Endothelial cell of hepatic sinusoid (primary cell): Measurements from ENCODE around the gene CCDC126.
"Not testable (repeated sequence)": the region's sequence is repeated elsewhere in the genome, so short reads cannot be mapped to it uniquely, and the experiment has no call there.

Experiments
- in situ Hi-C: cut with HindIII; loops from 2 replicates; pipeline ENCODE4 v1.10.0; 2017; ENCODE audit warnings: low sequenced_read_pairs

CCDC126 gene

DNA sequence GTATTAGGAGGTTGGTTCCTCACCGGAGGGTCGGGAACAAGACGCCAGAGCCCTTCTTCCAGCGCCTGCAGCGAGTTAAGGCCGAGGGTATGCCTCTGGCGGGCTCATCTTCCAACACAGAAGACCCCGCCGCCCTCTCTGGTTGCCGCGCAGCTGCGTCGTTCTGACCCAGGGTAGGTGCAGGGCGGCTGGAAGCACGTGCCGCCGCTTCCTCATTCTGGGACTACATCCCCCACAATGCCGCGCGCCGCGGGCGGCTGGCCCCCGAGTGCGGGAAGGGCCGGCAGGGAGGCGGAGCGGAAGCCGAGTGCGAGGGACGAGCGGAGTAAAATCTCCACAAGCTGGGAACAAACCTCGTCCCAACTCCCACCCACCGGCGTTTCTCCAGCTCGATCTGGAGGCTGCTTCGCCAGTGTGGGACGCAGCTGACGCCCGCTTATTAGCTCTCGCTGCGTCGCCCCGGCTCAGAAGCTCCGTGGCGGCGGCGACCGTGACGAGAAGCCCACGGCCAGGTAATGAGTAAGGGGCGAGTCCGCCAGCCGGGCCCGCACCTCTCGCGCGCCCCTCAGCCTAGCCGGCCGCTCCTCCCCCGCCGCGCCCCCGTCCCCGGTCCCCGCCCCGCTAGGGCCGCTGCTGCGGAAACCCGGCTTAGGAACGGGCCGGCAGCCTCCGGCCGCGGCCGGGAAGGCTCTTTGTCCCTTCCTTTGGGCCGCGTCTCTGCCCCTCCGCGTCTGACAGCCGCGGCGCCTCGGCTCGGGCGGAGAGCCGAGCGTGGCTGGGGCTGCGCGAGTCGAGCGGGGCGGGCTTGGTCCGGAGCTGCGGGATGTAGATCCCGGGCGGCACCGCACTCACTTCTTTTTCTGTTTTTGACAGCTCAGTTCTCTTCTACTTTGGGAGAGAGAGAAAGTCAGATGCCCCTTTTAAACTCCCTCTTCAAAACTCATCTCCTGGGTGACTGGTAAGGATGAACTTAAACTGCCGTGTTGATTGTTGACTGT, at the start of gene CCDC126:
CCDC126 (plus strand) TSS at position 289 of the 998 bp plus-strand sequence. CDS start 13,934 bp downstream, outside the sequence.
- in situ Hi-C loops: no loop called here

DNA sequence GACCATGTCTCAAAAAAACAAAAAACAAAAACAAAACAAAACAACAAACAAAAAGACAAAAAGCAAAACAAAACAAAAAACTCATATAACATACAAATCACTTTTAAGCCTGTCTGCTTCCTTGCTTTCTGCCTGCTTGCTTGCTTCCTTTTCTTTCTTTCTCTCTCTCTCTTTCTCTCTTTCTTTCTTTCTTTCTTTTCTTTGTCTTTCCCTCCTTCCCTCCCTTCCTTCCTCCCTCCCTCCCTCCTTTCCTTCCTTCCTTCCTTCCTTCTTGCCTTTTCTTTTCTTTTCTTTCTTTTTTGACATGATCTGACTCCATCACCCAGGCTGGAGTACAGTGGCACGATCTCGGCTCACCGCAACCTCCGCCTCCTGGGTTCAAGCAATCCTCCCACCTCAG, 49.5 kb upstream of the CCDC126 start:
- in situ Hi-C loops: no loop called here

DNA sequence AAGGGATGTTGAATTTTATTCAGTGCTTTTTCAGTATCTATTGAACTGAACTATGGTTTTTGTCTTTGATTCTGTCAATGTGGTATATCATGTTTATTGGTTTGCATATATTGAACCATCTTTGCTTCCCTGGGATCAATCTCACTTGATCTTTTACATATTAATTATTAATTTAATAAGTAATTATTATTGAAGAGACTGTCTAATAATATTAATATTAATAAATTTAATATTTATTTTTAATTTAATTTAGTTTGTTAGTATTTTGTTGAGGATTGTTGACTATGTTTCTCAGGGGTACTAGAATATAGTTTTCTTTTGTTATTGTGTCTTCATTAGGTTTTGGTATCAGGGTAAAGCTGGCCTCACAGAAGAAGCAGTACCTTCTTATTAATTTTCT, 38.9 kb upstream of the CCDC126 start:
- in situ Hi-C loops: no loop called here

- in situ Hi-C loops: loop anchor here (10.0 kb wide), 1 partner anchor 134 kb away; no protein-coding TSS in a partner anchor
Observed at GRCh38 chr7:23570592-23571200, 26.5 kb upstream of the CCDC126 start.

DNA sequence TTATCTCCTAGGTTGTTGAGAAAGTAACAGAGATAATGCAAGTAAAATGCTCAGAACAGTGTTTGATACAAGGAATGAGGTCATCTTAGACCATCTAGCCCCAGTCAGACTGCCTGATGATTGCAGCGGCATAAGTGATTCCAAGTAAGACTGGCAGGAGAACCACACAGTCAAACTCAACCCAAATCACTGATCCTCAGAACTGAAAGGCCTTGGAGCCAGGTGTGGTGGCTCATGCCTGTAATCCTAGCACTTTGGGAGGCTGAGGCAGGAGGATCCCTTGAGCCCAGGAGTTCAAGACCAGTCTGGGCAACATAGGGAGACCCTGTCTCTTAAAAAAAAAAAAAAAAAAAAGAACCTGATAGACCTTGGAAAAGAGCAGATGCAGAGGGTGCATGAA, 15.2 kb upstream of the CCDC126 start:
- in situ Hi-C loops: not testable (repeated sequence)

DNA sequence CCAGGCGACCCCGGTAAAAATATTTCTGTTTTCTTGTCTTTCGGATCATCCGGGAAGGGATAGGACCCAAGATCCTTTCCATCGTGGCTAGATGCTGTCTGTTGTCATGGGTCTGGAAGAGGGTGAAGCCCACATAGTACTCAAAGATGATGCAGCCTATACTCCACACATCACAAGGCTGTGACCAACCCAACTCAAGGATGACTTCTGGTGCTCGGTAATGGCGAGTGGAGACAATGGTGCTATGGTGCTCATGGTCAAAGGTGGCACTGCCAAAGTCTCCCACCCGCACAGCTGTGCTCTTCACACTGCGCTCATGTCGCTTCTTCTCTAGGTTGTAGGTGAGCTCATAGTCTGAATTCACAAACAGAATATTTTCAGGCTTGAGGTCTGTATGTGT, 11.9 kb upstream of the CCDC126 start:
- in situ Hi-C loops: not testable (repeated sequence)

DNA sequence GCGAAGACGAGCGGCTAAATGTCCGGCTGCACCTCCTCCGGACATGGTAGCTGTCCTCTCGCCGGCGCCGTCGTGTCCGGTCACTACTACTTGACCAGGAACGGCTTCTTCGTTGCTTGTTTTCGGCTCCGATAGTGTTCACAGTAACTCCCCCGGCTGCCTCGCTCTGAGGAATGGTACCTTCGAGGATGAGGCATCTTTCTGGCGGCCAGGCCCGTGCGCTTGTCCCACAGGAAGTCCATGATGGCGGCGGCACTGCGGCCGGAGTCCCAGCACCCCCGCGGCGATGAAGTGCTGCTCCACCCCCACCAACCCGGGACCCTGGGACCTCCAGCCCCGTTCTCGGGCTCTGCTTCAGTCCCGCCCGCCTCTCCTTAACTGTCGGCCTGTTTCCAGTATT, 11.0 kb upstream of the CCDC126 start:
- in situ Hi-C loops: no loop called here

DNA sequence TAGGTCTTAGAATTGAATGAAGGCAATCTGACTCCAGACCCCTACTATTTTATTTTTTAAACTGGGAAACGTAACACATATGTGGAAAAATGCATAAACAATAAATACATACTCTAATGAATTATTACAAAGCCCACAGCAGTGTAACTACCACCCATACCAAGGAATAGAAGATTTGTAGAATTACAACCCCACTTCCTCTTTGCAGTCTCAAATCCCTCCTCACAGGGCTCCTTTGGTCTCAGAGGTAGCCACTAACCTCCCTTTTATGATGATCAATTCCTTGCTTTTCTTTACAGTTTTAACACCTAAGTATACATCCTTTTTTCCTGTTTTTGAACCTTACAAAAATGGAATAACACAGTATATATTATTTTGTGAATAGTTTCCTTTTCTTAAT, 6.7 kb upstream of the CCDC126 start:
- in situ Hi-C loops: no loop called here

DNA sequence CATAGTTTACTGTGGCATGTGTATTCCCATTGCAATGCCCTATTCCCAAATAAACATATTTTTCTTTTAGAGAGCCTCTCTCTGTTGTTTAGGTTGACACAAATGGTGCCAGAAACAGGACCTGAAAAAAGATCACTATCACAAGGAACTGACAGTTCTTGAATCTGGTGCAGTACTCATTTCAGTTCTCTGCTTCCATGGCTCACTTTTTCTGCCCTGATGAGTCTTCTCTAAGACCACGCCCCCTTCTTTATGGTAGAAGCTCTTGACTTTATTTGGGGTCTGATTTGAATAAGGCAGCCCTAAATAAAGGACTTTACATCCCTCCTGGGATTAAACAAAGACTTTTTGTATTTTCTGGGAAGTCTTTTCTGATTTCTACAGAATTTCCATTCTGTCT, 3.5 kb upstream of the CCDC126 start:
- in situ Hi-C loops: no loop called here

DNA sequence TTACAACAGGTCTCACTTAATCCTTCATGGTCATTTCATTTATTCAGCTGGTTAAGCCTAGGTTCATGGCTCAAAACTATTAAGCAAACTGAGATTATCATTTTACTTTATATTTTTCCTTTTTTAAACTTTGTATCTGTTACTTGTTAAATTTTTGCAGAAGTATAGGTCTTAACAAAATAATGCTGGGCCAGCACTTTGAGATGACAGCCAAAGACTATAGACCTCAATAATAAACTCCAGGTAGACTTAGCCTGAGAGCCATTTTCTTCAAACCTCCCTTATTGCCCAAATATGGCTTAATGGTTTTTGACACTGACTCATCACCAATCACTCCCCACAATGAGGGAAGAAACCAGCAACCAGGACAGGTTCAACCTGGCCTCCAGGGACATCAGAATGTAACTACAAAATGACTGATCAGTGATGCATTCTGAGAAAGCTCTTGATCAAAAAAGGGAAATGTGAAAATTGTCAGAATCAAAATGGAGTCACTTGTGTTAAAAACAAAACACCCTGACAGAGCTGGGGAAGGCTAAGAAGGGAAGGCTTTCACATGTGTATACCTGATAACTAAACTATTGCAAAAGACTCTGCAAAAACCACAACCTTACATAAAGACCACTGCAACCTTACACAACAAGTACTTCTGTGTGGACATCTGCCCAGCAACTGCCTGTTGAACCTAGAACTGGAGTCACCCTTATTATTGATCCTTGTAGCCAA, 2.1 kb upstream of the CCDC126 start:
- in situ Hi-C loops: no loop called here

DNA sequence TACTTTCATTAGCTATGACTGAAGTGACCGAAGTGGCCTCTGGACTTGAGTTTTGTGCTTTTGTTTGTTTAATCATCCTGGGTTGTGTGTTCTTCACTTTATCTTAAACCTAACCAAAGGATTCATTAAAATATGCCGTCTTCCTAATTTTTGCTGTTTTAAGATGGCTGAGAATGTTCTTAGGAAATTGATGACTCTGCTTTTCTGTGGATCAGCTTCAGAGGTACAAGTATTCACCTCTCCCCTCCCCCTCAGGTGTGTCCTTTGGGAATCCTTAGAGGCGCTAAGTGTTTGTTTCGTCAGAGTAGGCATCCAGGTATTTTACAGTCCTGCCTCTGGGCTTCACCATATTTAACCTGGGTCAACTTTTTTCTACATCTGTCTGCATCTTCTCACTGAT, 1.1 kb downstream of the CCDC126 start:
- in situ Hi-C loops: no loop called here

GRCh38 chr7:23600236-23600635, 3.1 kb downstream of the CCDC126 start:
- in situ Hi-C loops: no loop called here

GRCh38 chr7:23603632-23604295, 6.6 kb downstream of the CCDC126 start:
- in situ Hi-C loops: no loop called here

DNA sequence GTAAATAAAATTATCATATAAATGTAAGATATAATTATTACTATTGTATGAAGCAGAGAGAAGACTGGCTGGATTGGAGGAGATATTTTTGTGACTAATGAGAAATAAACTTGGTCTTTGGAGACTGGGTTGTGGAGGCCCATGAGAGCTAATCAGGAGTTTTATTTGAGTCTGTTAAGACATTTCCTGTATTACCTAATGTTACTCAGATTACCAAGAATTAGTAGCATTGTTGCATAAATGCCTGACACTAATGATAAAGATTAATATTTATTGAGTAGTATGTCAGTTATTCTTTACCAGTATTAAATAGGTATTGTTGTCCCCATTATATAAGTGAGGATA, 7.1 kb downstream of the CCDC126 start:
- in situ Hi-C loops: no loop called here

GRCh38 chr7:23607130-23607529, 9.9 kb downstream of the CCDC126 start:
- in situ Hi-C loops: no loop called here

- in situ Hi-C loops: no loop called here
Observed at GRCh38 chr7:23607866-23608265, 10.7 kb downstream of the CCDC126 start.

DNA sequence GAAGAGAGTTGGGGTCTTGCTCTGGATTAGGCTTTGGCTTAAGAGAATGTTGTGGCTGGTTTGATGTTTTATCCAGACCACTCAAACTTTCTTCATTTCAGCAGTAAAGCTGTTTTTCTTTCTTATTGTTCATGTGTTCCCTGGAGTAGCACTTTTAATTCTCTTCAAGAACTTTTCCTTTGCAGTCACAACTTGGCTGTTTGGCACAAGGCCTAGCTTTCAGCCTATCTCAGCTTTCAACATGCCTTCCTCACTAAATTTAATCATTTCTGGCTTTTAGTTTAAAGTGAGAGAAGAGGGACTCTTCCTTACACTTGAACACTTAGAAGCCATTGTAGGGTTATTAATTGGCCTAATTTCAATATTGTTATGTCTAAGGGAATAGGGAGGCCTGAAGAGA, 18.1 kb downstream of the CCDC126 start:
- in situ Hi-C loops: loop anchor here (5.0 kb wide), 1 partner anchor 37 kb away; no protein-coding TSS in a partner anchor

GRCh38 chr7:23616593-23616992, 19.4 kb downstream of the CCDC126 start:
- in situ Hi-C loops: loop anchor here (5.0 kb wide), 1 partner anchor 36 kb away; no protein-coding TSS in a partner anchor

DNA sequence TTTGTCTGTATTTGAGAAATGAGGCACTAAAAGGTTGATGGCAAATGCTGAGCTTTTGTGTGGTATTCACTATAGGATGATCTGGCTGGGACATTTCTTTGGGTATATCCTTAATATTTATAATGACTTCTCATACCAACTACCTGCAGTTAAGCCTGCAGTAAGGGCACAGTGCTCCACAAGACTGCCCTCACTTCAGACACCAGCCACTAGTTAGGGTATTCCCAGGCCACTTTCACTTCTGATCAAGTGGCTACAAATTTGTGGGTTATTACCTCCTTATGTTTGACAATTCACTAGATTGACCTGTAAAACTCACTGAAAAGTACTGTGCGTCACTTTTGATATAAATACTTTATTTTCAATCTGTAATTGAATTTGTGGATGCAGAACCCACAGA, 20.3 kb downstream of the CCDC126 start:
- in situ Hi-C loops: loop anchor here (5.0 kb wide), 1 partner anchor 35 kb away; no protein-coding TSS in a partner anchor

- in situ Hi-C loops: loop anchor here (5.0 kb wide), 1 partner anchor 34 kb away; no protein-coding TSS in a partner anchor
Observed at GRCh38 chr7:23618241-23618640, 21.1 kb downstream of the CCDC126 start.

DNA sequence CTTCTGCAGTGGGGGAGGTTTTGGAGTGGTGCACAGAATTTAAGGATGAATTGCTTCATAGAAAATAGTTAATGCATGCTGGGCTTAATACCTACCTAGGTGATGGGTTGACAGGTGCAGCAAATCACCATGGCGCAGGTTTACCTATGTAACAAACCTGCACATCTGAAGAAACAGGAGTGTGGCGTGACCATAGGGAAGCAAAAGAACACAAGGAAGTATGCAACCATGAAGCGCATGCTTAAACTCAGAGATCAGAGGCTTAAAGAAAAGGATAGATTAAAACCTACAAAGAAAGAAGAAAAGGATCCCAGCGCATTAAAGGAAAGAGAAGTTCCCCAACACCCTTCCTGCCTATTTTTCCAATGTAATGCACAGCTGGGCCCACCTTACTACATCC, 22.0 kb downstream of the CCDC126 start:
- in situ Hi-C loops: loop anchor here (5.0 kb wide), 1 partner anchor 33 kb away; no protein-coding TSS in a partner anchor
